ENCODE measurements around the gene PLCB1. TPM values are rescaled to one million over a fixed set of nuclear protein-coding genes. Genes with fewer than 3 reads are reported as not detected.

Gene PLCB1
- total and polyA plus RNA-seq, 2 experiments from 2014 or later, result 6.7 to 20.5 TPM

DNA sequence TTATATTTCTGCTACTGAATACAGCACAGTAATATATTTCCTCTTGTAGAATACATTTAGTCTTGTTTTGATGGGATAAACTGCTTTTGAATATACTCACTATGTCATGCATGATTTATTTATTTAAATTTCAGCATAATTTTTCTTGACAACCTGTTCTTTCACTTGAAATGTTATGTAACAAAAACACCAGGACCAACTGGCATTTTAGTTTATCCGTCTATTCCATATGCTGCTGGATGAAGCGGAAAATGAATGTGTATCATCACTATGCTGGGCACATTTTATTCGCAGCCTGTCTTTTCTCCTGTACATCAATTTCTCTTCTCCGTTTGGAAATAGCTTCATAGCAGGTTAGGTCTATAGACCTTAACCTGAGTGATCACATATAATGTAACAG is 730.0 kb downstream of the PLCB1 start:
- Histone ChIP-seq H3K27me3 (no peaks in the 10 kb centered on the region), H3K9me2 (replicated peaks; ENCODE audit: insufficient read depth) (no peaks in the 10 kb centered on the region), H3K4me3 (no peak overlapping the region), H3K27ac (no peak overlapping the region), H4K20me1 (ENCODE audit: insufficient read depth, poor library complexity, severe bottlenecking) (no peaks in the 10 kb centered on the region), H3K9me3 (ENCODE audit: low read depth) (no peaks in the 10 kb centered on the region), H3K36me3 (replicated peaks; ENCODE audit: insufficient read depth, low read depth) (no peaks in the 10 kb centered on the region), H3K79me2 (no peaks in the 10 kb centered on the region), H2AFZ (no peak overlapping the region), H3K4me2 (no peak overlapping the region), H3K4me1 (ENCODE audit: insufficient read depth) (no peaks in the 10 kb centered on the region)
- 96% methylated on average over 4 of the region's 4 CpGs for WGBS (ENCODE audit: low lambda C conversion rate, missing lambda C conversion rate)
- DNase-seq (ENCODE audit: low spot score), result no peak
- no peak for TF ChIP-seq CTCF (IDR thresholded peaks at IDR 0.05; ENCODE audit: poor library complexity)
- TF ChIP-seq EZH2phosphoT487 (IDR thresholded peaks at IDR 0.05; ENCODE audit: low read depth, severe bottlenecking, unreplicated experiment), result no peak
- no peak for TF ChIP-seq EZH2 (IDR thresholded peaks at IDR 0.05; ENCODE audit: borderline replicate concordance)

GRCh38 chr20:8865636-8866035 is 733.6 kb downstream of the PLCB1 start:
- no peak for TF ChIP-seq EZH2 (IDR thresholded peaks at IDR 0.05; ENCODE audit: borderline replicate concordance)
- TF ChIP-seq EZH2phosphoT487 (IDR thresholded peaks at IDR 0.05; ENCODE audit: low read depth, severe bottlenecking, unreplicated experiment), result no peak
- no peak for TF ChIP-seq CTCF (IDR thresholded peaks at IDR 0.05; ENCODE audit: poor library complexity)
- no peak overlapping the region for H3K27ac ChIP-seq
- H3K27me3 ChIP-seq, result no peaks in the 10 kb centered on the region
- H3K4me2 ChIP-seq, result no peak overlapping the region
- no peaks in the 10 kb centered on the region for H3K9me3 ChIP-seq (ENCODE audit: low read depth)
- no peaks in the 10 kb centered on the region for H4K20me1 ChIP-seq (ENCODE audit: insufficient read depth, poor library complexity, severe bottlenecking)
- H3K4me3 ChIP-seq, result no peak overlapping the region
- H3K79me2 ChIP-seq, result no peaks in the 10 kb centered on the region
- no peaks in the 10 kb centered on the region for H3K4me1 ChIP-seq (ENCODE audit: insufficient read depth)
- 96% methylated on average over 3 of the region's 3 CpGs for WGBS (ENCODE audit: low lambda C conversion rate, missing lambda C conversion rate)
- no peak overlapping the region for H2AFZ ChIP-seq
- H3K36me3 ChIP-seq (replicated peaks; ENCODE audit: insufficient read depth, low read depth), result no peaks in the 10 kb centered on the region
- no peak for DNase-seq (ENCODE audit: low spot score)
- no peaks in the 10 kb centered on the region for H3K9me2 ChIP-seq (replicated peaks; ENCODE audit: insufficient read depth)

GRCh38 chr20:8867038-8867740 is 735.1 kb downstream of the PLCB1 start:
- 95% methylated on average over 7 of the region's 7 CpGs for WGBS (ENCODE audit: low lambda C conversion rate, missing lambda C conversion rate)
- H3K27me3 ChIP-seq, result no peaks in the 10 kb centered on the region

More at GRCh38 chr20:8867038-8867740, 735.1 kb downstream of the PLCB1 start:
- Histone ChIP-seq H3K4me1 (ENCODE audit: insufficient read depth) (no peaks in the 10 kb centered on the region), H3K79me2 (no peaks in the 10 kb centered on the region), H3K27ac (no peak overlapping the region), H3K36me3 (replicated peaks; ENCODE audit: insufficient read depth, low read depth) (no peaks in the 10 kb centered on the region), H3K9me3 (ENCODE audit: low read depth) (no peaks in the 10 kb centered on the region), H3K9me2 (replicated peaks; ENCODE audit: insufficient read depth) (no peaks in the 10 kb centered on the region), H4K20me1 (ENCODE audit: insufficient read depth, poor library complexity, severe bottlenecking) (no peaks in the 10 kb centered on the region), H2AFZ (no peak overlapping the region), H3K4me3 (no peak overlapping the region), H3K4me2 (no peak overlapping the region)
- TF ChIP-seq EZH2phosphoT487 (IDR thresholded peaks at IDR 0.05; ENCODE audit: low read depth, severe bottlenecking, unreplicated experiment) (no peak), CTCF (IDR thresholded peaks at IDR 0.05; ENCODE audit: poor library complexity) (no peak), EZH2 (IDR thresholded peaks at IDR 0.05; ENCODE audit: borderline replicate concordance) (no peak)
- no peak for DNase-seq (ENCODE audit: low spot score)

All from hepatocyte (in vitro differentiated cells).